HL-60 (cell line): ENCODE measurements around the gene TFCP2.

ENCODE experiments used
- DNase-seq, 2 experiments: peaks; one replicate each; pipeline ENCODE4 v3.0.0-alpha.2; 2010 to 2020; ENCODE audit warnings: low read depth in 1 of 2, low spot score in 1 of 2
- H3K27ac ChIP-seq: fragments of 250-450 bp; sonication (Bioruptor Pico); replicated peaks from 2 replicates; pipeline ENCODE4 v1.5.1; 2020; ENCODE audit warnings: mild to moderate bottlenecking, moderate library complexity
- H3K27me3 ChIP-seq: fragments of 250-450 bp; sonication (Bioruptor Pico); 2 replicates; pipeline ENCODE4 v1.5.1; 2021; ENCODE audit warnings: mild to moderate bottlenecking, moderate library complexity; ENCODE audit not compliant: insufficient read depth, poor library complexity, severe bottlenecking
- H3K4me3 ChIP-seq: replicated peaks from 2 replicates; pipeline ENCODE4 v1.5.1; 2011; ENCODE audit warnings: mild to moderate bottlenecking, control low read depth, low read length; ENCODE audit not compliant: insufficient read depth
- CTCF ChIP-seq: IDR thresholded peaks from one replicate; pipeline ENCODE4 v1.5.1; 2011; ENCODE audit warnings: low read length, control low read depth, inconsistent platforms; ENCODE audit not compliant: insufficient read depth
- GABPA ChIP-seq: IDR thresholded peaks from 2 replicates; pipeline ENCODE4 v1.6.1; 2012; ENCODE audit warnings: low read depth
- POLR2AphosphoS5 ChIP-seq: IDR thresholded peaks from 2 replicates; pipeline ENCODE4 v1.6.1; 2012; ENCODE audit warnings: low read depth
- REST ChIP-seq: IDR thresholded peaks from 2 replicates; pipeline ENCODE4 v1.6.1; 2012; ENCODE audit warnings: low read depth; ENCODE audit not compliant: insufficient replicate concordance
- SPI1 ChIP-seq: IDR thresholded peaks from 2 replicates; pipeline ENCODE4 v1.6.1; 2012; ENCODE audit warnings: low read depth, mild to moderate bottlenecking, borderline replicate concordance

Gene TFCP2

DNA sequence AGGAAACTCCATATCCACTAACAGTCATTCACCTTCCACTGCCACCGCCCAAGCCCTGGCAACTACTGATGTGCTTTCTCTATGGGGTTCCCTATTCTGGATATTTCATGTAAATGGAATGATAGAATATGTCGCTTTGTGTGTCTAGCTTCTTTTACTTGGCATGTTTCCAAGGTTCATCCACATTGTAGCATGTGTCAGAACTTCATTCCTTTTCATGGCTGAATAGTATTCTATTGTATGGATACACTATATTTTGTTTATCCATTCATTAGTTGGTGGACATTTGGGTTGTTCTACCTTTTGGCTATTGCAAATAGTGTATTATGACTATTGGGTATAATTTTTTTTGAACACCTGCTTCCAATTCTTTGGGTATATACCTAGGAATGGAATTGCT lies 36.3 kb upstream of the TFCP2 start:
- no peak overlapping the region for H3K4me3 ChIP-seq
- H3K27me3 ChIP-seq: no peaks in the 10 kb centered on the region
- H3K27ac ChIP-seq: no peak overlapping the region
- DNase-seq: no peak
- TF ChIP-seq CTCF (no peak), SPI1 (no peak), REST (no peak), POLR2AphosphoS5 (no peak), GABPA (no peak)

DNA sequence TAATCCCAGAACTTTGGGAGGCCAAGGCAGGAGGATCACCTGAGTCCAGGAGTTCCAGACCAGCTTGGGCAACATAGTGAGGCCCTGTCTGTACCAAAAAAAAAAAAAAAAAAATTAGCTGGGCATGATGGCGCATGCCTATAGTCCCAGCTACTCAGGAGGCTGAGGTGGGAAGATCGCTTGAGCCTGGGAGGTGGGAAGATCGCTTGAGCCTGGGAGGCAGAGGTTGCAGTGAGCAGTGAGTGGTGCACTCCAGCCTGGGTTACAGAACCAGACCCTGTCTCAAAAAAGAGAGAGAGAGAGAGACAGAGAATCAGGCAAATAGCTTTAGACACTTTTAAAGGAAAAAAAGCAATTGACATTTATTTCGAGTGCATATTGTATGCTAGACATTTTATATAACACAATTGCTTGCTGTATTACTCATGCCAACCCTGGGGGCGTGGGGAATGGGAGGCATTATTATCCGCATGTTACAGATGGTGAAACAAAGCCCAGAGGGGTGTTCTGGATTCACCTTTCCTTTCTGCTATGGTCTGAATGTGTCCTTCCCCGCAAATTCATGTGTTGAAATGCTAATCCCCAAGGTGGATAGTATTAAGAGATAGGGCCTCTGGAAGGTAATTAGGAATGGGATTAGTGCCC lies 35.2 kb upstream of the TFCP2 start:
- no peak overlapping the region for H3K4me3 ChIP-seq
- TF ChIP-seq GABPA (no peak), REST (no peak), POLR2AphosphoS5 (no peak), SPI1 (no peak), CTCF (no peak)
- DNase-seq: no peak
- H3K27me3 ChIP-seq: no peaks in the 10 kb centered on the region
- no peak overlapping the region for H3K27ac ChIP-seq

- H3K27ac ChIP-seq: no peak overlapping the region
- no peak for DNase-seq
- TF ChIP-seq GABPA (no peak), CTCF (no peak), POLR2AphosphoS5 (no peak), REST (no peak), SPI1 (no peak)
- no peaks in the 10 kb centered on the region for H3K27me3 ChIP-seq
- H3K4me3 ChIP-seq: no peak overlapping the region
These were observed 32.4 kb upstream of the TFCP2 start for GRCh38 chr12:51205350-51205749.
